Globus pallidus (tissue), 1 donor: Measurements from ENCODE around the gene SLC16A7.

Experiments used
- DNase-seq: peaks from one replicate; pipeline ENCODE4 v3.0.0-alpha.2; 2015; ENCODE audit warnings: low spot score

SLC16A7 gene

DNA sequence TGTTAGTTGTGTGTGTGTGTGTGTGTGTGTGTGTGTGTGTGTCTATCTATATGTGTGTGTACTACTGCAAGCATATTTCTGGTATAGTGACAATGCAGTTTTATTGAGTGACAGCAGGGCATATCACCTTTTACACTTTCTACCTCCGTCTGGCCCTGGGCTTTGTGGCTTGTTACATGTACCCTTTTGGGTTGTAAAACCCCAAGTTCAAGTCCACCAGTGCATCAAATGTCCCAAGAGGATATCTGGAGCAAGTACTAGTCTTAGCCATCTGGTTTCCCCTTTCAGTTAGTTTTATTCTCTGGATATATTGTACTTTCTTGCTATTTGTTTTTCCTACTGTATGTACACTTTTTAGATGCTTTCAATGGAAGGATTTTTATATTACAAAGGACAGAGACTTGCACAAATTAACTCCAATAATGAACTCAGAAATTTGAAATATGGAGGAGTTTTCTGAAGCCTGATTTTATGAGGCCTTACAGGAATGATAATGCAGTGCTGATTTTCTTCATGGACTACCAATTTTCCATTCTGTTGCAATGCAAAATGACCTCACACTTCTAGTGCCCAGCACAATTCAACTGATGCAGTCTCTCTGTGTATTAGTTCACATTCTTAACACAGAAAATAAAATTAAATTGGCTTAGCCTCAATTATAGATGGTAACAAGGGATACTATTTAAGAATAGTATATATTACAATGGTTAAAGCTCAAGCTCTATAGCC, 29.1 kb downstream of the SLC16A7 start:
- no peak for DNase-seq

DNA sequence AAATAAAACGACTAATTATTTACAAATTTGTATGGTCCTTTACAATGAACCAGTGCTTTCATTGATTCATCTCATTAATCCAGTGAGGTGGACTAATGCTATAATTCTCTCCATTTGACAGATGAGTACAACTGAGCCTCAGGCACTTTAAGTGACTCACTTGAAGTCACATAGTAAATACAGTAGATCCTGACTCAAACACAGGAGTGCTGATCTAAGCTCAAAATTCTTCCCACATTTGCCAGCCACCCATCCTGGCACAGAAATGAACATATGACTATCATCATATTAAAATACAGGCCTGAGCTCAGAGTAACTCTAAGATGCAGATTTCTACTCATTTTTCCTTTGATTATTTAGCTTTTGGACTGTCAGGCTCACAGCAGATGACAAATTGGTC, 30.6 kb downstream of the SLC16A7 start:
- DNase-seq = no peak

DNA sequence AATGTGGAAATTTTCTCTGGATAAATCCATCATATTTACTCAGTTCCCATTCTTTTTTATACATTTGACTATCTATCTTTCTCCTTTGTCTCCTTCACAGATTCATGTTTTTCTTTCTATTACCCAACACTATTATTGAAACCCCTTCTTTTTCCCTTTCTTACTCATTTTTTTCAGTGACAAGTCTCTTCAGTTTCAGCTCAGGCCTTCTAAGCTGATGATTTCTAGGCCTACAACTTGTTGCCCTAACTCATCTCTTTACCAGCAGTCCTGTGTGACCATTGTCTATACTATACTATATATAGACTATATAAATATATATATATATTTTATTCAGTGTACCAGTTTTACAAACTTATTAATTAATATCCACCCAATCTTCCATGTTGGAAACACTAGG, 31.8 kb downstream of the SLC16A7 start:
- DNase-seq = no peak

DNA sequence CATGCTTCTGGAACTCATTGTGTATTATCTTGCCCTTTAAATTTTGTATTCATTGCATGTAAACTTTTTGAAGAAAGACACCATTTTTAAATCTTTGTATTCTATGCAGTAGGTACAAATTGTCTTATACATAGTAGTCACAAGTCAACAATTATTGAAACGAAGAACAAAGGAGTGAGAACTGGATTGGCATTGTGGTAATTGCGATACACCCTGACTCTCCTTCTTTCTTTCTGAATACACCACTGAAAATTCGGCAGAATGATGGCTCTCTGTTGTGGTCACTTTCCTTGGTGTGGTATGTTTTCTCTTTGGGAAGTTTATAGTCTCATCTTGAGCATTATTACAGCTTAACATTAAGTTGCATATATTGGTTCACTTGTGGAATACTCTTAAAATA, 34.1 kb downstream of the SLC16A7 start:
- no peak for DNase-seq

DNA sequence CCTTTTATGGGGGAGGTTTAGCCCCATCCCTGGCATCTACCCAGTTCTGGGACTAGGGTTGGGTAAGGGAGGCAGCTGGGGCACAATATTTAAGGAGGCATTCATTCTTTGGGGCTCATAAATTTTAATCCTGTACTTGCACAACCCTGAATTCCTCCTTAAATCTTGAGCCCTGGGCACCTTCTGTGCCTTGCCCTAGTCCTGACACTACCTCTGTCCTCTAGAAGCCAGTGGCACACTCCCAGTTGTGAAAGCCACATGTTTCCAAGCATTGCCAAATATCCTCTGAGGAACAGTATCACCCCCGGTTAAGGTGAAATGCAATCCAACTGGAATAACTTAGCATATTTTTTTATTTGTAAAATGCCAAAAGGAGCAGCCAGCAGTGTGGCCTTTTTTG, 36.6 kb downstream of the SLC16A7 start:
- no peak for DNase-seq

DNA sequence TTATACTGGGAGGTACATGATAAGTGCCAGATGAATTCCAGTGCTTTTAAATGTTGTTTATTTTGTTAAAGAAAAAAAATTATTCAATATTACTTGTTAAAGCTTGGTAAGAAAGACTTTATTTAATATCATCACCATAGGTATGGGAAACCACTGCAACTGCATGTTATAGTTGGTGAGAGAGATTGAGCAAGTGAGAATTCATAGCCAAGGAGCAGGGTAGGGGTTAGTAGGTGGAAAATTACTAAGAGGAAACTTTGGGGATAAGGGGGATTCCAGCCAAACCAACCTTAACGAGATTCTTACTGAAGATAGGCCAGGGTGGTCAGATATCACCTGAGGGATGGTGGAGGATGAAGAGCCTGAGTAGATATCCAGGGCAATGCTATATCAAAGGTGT, 38.4 kb downstream of the SLC16A7 start:
- no peak for DNase-seq

DNA sequence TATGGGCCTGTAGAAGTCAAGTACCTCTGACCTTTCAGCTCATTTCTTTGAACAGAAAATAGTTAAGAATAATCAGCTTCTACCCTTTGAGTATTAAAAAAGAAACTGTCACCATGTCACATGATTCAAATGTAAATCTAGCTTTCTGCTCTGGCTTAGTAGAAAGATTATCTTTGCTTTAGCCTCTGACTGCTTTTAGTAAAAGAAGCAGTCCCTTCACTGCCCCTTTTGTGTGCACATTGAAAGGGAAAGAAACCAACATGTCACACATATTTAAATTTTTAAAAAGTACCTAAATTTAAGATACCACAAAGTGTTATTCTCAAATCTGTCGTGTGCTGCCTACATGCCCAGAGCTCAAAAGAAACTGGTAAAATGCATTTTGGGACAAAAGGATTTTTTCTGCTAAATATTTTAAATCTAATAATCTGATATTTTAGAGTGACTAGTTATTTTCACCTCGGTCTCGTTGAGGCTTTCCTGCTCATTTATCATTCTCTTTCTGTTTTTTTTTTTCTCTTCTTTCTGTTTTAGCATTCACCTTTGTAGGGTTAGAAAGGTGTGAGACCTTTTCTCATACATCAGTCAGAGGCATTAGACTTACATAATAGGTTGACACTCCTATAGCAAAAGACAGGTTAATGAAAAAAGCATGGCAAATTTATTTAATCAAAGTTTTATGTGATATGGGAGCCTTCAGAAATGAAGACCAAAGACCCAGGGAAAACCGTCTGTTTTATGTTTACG, 41.3 kb downstream of the SLC16A7 start:
- DNase-seq = no peak

DNA sequence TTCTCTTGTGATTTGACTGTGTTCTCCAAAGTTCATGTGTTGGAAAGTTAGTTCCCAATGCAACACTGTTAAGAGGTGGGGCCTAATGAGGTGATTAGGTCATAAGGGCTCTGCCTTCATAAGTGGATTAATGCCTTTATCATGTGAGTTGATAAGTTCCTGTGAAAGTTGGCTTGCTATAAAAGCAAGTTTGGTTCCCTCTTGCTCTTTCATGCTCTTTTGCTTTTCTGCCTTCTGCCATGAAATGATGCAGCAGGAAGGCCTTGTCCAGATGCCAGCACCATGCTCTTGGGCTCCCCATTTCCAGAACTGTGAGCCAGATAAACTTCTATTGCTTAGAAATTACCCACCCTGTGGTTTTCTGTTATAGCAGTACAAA, 41.9 kb downstream of the SLC16A7 start:
- DNase-seq = no peak

DNA sequence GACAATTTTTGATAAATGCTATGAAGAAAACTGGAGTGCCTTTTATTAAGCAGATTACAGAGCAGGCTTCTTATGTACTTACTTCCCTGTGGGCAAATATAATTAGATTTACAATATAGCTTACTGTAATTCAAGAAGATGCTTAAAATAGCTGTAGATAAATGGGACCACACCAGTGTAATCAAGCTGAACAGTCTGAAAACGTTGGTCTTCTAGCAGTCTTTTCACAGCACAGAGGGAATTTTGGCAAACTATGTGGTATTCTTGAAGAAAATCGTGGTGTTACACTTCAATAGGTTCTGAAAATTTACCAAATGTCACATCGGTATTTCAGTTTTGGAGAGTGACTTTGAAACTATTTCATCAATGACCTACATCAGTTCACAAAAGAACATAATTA, 47.7 kb downstream of the SLC16A7 start:
- DNase-seq = no peak

DNA sequence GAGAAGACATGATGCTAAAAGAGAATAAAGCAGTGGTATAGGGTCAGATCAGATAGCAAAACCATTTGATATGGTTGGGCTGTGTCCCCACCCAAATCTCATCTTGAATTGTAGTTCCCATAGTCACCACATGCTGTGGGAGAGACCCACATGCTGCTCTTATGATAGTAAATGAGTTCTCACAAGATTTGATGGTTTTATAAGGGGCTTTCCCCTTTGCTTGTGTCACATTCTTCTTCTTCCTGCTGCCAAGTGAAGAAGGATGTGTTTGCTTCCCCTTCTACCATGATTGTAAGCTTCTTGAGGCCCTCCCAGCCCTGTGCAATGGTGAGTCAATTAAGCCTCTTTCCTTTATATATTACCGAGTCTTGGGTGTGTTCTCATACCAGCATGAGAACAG, 49.4 kb downstream of the SLC16A7 start:
- DNase-seq = no peak

DNA sequence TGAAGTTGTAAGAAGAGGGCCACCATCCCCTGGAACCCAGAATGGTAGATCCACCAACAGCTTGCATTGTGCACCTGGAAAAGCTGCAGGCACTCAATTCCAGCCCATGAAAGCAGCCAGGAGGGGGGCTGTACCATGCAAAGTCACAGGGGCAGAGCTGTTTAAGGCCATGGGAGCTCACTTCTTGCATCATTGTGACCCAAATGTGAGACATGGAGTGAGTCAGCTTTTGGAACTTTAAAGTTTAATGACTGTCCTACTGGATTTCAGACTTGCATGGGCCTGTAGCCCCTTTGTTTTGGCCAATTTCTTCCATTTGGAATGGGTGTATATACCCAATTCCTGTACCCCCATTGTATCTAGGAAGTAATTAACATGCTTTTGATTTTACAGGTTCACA, 50.8 kb downstream of the SLC16A7 start:
- no peak for DNase-seq

DNA sequence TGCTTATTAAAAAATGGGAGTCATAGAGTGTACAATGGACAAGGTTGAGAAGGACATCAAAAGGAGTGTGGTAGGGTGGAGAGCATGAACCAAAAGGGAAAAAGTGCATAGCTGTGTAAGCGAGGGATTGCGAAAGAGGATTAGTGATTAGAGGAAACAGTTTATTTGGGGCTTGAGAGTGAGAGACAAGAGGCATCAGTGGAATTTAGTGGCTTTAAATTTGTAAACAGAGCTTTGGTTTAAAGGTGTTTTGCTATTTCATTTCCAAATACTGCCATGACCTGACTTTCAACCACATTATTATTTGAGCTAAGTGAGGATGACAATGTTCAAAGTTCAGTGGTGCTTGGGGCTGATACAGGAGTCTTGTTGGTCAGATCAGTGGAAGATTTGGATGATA, 53.4 kb downstream of the SLC16A7 start:
- DNase-seq = no peak

DNA sequence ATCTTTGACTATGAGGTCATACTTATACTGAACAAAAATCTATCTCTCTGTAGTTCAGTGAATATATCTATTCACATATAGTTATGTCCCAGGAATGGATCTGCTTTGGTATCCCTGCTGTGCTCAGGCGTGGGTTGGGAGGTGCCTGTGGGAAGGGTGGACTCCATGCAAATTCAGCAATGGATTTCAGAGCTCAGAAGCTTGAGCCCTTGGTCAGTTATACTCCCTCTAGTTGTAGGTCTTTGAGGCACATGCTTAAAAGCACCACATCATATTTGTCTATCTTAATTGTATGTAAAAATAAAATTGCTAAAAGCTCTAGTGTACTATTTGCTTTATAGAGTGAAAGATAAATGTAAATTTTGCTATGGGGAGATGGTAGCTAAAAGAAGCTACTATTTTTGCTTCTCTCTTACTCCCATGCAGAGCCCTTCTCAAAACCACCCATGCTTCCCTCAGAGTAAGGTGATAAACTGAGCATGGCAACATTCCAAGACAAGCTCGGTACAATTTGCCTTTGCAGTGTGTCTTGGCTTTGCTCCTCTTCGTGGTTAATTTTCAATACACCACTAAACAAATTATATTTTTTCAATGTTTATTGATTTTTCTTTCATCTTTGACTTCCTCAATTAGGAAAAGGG, 54.9 kb downstream of the SLC16A7 start:
- no peak for DNase-seq

DNA sequence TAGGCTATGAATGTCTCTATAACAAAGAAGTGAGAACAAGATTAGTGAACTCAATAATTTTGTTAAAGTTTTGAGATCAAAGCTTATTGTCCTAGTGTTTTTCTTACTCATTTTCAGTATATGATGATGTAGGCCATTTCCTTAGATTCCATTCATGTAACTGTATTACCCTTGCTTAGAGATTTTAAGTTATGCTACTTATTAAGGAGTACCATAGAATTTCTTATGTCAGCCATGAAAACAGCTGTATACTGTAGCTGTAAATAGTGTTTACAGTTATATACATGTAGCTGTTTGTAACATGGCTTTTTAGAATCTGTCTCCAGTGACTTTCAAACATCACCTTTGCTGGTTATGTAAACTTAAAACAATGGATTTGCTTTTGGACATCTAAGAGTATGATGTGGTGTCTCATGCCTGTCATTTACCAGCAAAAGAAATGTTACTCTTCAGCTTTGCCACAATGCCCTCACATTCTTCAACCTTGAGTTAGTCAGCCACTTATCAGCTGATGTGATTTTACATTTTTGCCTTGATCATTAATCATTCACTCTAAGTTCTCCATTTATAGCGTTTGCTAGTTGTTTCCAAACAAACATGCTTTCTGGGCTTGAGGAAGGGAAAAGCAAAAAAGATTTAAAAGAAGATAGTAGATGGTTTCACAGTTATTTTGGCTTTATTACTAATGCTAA, 55.5 kb downstream of the SLC16A7 start:
- no peak for DNase-seq

DNA sequence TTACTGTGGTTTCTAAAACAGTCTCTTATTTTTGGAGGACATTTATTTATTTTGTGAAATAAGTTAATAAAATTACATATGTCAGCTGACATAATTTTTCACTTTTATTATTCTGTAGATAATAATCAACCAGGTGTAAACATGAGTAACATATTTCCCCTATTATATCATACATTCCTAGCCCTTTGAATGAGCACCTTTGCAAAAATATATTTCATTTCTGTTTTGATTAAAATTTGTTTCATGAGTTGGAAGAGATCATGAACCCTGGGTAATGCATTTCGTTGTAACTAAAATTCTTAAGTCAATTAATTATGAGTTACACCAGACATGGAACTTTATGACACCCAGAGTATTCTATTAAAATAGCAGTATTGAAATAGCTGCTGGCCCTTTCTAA, 56.3 kb downstream of the SLC16A7 start:
- DNase-seq = no peak

DNA sequence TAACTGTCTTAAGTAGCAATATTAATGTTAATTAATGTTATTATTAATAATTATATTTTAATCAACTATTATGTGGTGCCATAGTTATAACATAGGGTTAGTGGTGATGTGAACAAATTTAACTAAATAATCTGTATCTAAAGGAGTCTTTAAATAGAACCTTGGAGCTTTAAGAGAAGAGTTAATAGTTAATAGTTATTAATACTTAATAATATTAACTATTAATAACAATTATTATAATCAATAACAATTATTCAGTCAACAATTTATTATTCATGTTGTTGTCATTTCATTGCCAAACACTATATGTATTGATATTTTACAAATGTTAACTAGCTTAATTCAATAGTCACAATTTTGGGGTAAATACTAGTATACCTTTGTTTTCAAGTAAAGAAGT, 58.2 kb downstream of the SLC16A7 start:
- DNase-seq = no peak

DNA sequence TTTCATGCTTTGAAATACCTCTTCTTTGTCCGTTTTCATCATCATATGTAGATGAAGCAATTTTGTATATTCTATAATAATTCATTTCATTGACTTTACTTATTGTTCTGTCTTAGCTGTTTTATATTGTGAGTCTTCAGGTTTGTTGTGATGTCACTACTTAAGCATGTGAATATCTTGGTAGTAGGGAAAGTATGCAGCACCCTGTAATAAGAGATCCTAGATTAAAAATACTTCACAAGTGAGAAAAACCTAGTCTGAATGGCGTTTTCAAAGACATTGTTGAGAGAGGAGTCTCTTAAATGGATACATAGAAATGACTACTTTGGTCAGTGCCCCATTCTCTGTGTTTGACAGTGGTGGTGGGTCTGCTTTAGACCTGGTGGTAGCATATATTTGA, 61.4 kb downstream of the SLC16A7 start:
- no peak for DNase-seq

DNA sequence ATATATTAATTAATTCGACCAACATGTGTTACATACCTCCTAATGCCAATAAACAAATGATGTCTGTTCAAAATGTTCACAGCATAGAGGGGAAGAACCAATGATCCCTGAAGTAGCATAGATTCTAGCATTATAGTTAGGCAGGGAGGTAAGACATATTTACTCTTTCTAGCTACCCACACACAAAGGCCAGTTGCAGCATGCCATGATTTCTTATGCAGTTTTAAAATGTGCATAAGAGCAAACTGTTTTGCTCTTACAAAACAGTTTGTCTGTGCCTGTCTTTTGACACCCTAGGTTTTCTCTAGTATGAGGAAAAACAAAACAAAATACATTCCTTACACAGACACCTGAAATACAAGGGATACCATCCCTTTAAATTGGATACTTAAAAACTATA, 61.9 kb downstream of the SLC16A7 start:
- no peak for DNase-seq

DNA sequence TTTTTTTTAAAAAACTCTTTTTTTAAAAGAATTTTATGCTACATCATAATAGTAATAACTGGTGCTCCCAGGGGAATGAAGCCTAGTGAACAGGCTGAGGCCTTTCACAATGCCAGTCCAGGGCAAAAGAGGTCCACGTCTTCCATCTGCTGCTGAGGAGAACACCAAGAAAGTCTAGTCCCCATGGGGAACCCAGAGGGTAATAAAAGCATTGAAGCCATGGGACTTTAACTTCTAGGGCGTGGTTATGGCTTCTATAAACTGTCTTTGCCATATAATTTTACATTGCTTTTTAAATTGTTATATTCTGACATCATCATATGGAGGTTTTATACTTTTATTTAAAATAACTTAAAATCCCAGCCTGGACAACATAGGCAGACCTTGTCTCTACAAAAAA, 64.3 kb downstream of the SLC16A7 start:
- DNase-seq = no peak

DNA sequence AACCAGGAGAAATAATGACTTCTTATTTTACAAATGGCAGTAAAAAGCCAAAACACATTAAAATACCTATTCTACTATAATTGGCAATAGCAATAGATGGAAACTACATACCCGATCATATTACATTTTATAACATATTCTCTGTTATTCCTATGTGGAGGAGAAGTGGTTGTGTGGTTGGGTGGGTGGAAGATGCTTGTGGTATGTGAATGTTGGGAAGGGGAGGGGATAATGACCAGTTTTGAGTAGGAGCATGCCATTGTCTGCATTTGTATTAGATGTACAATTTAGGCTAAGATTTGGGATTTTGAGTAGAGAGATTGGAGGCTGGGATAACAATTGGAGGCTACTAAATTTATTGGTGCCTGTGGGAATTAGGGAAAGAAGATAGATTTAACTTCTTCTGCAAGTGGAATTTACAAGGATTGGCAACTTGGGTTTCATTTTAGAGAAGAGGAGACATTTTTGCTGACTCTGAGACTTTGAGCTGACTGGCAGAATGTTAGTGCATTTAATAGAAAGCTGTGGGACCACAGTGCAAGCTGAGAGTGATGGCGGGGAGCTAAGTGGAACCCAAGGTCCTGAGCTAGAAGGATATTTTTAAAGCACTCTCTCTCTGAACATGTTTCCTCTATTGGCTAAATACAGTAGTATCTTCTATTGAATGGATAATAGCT, 65.2 kb downstream of the SLC16A7 start:
- DNase-seq = no peak

DNA sequence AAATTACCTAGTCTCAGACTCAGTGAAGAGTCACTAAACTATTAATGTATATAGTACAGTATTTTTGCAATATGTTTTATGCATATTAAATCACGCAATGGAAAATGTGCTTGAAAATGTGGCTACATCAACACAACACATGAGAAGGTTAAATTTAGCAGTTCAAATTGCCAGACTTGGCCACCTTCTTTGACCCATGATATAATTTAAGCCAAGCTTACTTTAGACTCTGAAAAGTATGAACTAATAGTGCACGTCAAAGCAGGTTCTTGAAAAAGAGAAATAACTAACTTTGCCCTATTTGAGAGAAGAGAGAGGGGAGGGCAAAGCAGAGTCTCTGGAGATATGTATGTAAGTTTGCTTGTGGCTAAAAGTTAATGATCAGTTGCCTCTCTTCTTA, 68.7 kb downstream of the SLC16A7 start:
- no peak for DNase-seq

DNA sequence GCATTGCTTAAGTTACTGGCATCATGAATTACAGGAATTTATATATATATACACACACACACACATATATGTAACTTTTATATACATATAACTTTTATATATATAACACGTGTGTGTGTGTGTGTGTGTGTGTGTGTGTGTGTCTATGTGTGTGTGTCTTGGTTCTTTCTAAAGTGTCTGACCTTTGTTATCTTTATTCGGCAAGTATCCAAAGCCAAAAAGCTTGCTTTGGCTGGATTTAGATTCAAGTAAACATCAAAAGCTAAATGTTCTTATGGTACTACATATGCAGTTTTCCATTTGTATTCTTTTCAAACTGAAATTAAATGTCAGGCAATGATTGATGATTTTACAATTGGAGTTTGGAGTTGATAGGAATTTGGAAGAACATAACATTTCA, 69.9 kb downstream of the SLC16A7 start:
- no peak for DNase-seq
